Erythroblast (primary cell): ENCODE results near the gene E2F4.

ENCODE experiments used
- GATA1 ChIP-seq: IDR thresholded peaks from 2 replicates; pipeline ENCODE4 v1.6.1; 2011; ENCODE audit warnings: low read depth, mild to moderate bottlenecking, control low read depth, low read length, moderate library complexity
- POLR2A ChIP-seq: IDR thresholded peaks from 2 replicates; pipeline ENCODE4 v1.6.1; 2011; ENCODE audit warnings: mild to moderate bottlenecking, low read length

DNA sequence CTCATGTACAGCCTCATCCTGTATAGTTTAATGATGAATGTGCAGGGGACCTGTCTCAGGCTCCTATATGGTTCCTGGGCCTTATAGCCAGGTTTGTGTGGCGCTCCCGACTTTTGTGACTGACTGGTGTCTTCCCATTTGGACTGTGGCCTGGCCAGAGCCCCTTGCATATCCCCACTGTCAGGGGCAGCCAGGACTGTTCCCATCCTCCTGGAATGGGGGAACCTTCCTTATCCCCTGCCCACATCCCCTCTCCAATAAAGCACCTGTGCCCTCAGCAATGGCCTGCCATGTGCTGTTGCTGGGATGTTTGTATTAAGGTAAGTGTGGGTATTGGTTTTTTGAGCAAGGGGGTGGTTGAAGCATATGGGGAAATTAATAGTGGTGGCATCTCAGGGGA, 43.7 kb upstream of the E2F4 start:
- no peak for TF ChIP-seq POLR2A
- no peak for TF ChIP-seq GATA1
